Measurements from ENCODE around the gene CENPO. TPM values are rescaled to one million over a fixed set of nuclear protein-coding genes. Genes with fewer than 3 reads are reported as not detected.

CENPO gene
- total RNA-seq, 2 donors from 2014 or later: 6.8 to 26.8 TPM

- no peak for DNase-seq
- intact Hi-C loops (cut with DNase I): no loop called here
- TF ChIP-seq CTCF (IDR thresholded peaks at IDR 0.05): no peak
- H3K27ac ChIP-seq: no peak overlapping the region
- no peak overlapping the region for H3K4me3 ChIP-seq
- no peaks in the 10 kb centered on the region for H3K36me3 ChIP-seq
- H3K9me3 ChIP-seq: no peaks in the 10 kb centered on the region
- no peaks in the 10 kb centered on the region for H3K27me3 ChIP-seq
- H3K9ac ChIP-seq (ENCODE audit: low read depth in 2 of 2, low read length in 2 of 2): no peak overlapping the region
- no peaks in the 10 kb centered on the region for H3K4me1 ChIP-seq
These were observed 43.0 kb downstream of the CENPO start for GRCh38 chr2:24836206-24836605.

GRCh38 chr2:24836706-24837105, 43.5 kb downstream of the CENPO start:
- H3K9ac ChIP-seq (ENCODE audit: low read depth in 2 of 2, low read length in 2 of 2): no peak overlapping the region
- no peak for TF ChIP-seq CTCF (IDR thresholded peaks at IDR 0.05)
- no peaks in the 10 kb centered on the region for H3K36me3 ChIP-seq
- no peaks in the 10 kb centered on the region for H3K4me1 ChIP-seq
- H3K9me3 ChIP-seq: no peaks in the 10 kb centered on the region
- H3K27me3 ChIP-seq: no peaks in the 10 kb centered on the region
- H3K4me3 ChIP-seq: no peak overlapping the region
- H3K27ac ChIP-seq: no peak overlapping the region
- intact Hi-C loops (cut with DNase I): no loop called here
- DNase-seq: no peak

GRCh38 chr2:24837996-24838513, 44.8 kb downstream of the CENPO start:
- no peak for TF ChIP-seq CTCF (IDR thresholded peaks at IDR 0.05)
- intact Hi-C loops (cut with DNase I): no loop called here
- no peak for DNase-seq

GRCh38 chr2:24838541-24838940, 45.3 kb downstream of the CENPO start:
- Histone ChIP-seq H3K4me1 (no peaks in the 10 kb centered on the region), H3K4me3 (no peak overlapping the region), H3K27me3 (no peaks in the 10 kb centered on the region), H3K27ac (no peak overlapping the region), H3K9ac (ENCODE audit: low read depth in 2 of 2, low read length in 2 of 2) (no peak overlapping the region), H3K9me3 (no peaks in the 10 kb centered on the region), H3K36me3 (no peaks in the 10 kb centered on the region)
- no peak for TF ChIP-seq CTCF (IDR thresholded peaks at IDR 0.05)
- intact Hi-C loops (cut with DNase I): no loop called here
- DNase-seq: no peak

More at GRCh38 chr2:24837996-24838513, 44.8 kb downstream of the CENPO start:
- Histone ChIP-seq H3K27ac (no peak overlapping the region), H3K9ac (ENCODE audit: low read depth in 2 of 2, low read length in 2 of 2) (no peak overlapping the region), H3K36me3 (no peaks in the 10 kb centered on the region), H3K4me3 (no peak overlapping the region), H3K9me3 (no peaks in the 10 kb centered on the region), H3K4me1 (no peaks in the 10 kb centered on the region), H3K27me3 (no peaks in the 10 kb centered on the region)

- no peak for TF ChIP-seq CTCF (IDR thresholded peaks at IDR 0.05)
- H3K9ac ChIP-seq (ENCODE audit: low read depth in 2 of 2, low read length in 2 of 2): no peak overlapping the region
These were observed 46.5 kb downstream of the CENPO start for GRCh38 chr2:24839729-24840128.

More at GRCh38 chr2:24839729-24840128, 46.5 kb downstream of the CENPO start:
- no peaks in the 10 kb centered on the region for H3K4me1 ChIP-seq
- no peaks in the 10 kb centered on the region for H3K27me3 ChIP-seq
- no peak overlapping the region for H3K27ac ChIP-seq
- H3K4me3 ChIP-seq: no peak overlapping the region
- H3K36me3 ChIP-seq: no peaks in the 10 kb centered on the region
- no peaks in the 10 kb centered on the region for H3K9me3 ChIP-seq
- no peak for DNase-seq
- intact Hi-C loops (cut with DNase I): no loop called here
